Islet of Langerhans (tissue), 1 donor: Measurements from ENCODE around the gene POLR1H.

Experiments used
- FAIRE-seq: peaks from one replicate; lab custom pipeline; 2011; peaks lifted over from hg19 to GRCh38; lab: Jason Lieb, UNC

The POLR1H gene

GRCh38 chr6:30097902-30098768 is 37.1 kb downstream of the POLR1H start:
- FAIRE-seq = no peak

GRCh38 chr6:30100154-30100553 is 39.1 kb downstream of the POLR1H start:
- FAIRE-seq = no peak

- no peak for FAIRE-seq
Observed at GRCh38 chr6:30100585-30101443, 39.7 kb downstream of the POLR1H start.

- no peak for FAIRE-seq
Observed at GRCh38 chr6:30101444-30102413, 40.7 kb downstream of the POLR1H start.

- no peak for FAIRE-seq
Observed at GRCh38 chr6:30102414-30102969, 41.4 kb downstream of the POLR1H start.

- FAIRE-seq = no peak
Observed at GRCh38 chr6:30102970-30103871, 42.2 kb downstream of the POLR1H start.

GRCh38 chr6:30103872-30104179 is 42.8 kb downstream of the POLR1H start:
- no peak for FAIRE-seq

- no peak for FAIRE-seq
Observed at GRCh38 chr6:30104661-30105060, 43.6 kb downstream of the POLR1H start.

- no peak for FAIRE-seq
Observed at GRCh38 chr6:30111266-30111856, 50.3 kb downstream of the POLR1H start.

GRCh38 chr6:30112402-30112994 is 51.4 kb downstream of the POLR1H start:
- FAIRE-seq = no peak

- no peak for FAIRE-seq
Observed at GRCh38 chr6:30113003-30113759, 52.1 kb downstream of the POLR1H start, which contains the start of gene TRIM31. Gene TRIM31 (minus strand): TSS chr6:30113090. CDS start chr6:30112805, 285 bp downstream.

- no peak for FAIRE-seq
Observed at GRCh38 chr6:30113841-30114240, 52.8 kb downstream of the POLR1H start.
